OCI-LY7 (cell line): Measurements from ENCODE around the gene BHLHE40.

Source experiments
- CTCF ChIP-seq: fragments of 200-600 bp; sonication (generic); conservative IDR thresholded peaks from 2 replicates; pipeline ENCODE4 v1.5.1; 2014; ENCODE audit warnings: mild to moderate bottlenecking, antibody characterized with exemption, low read length, moderate library complexity, mixed read lengths
- EZH2phosphoT487 ChIP-seq: fragments of 200-600 bp; sonication (generic); IDR thresholded peaks from 2 replicates; pipeline ENCODE4 v1.6.1; 2018; ENCODE audit warnings: low read depth, borderline replicate concordance, mild to moderate bottlenecking, mixed run types, antibody characterized with exemption, low read length, moderate library complexity, mixed read lengths

GRCh38 chr3:5021116-5022092 is 42.2 kb downstream of the BHLHE40 start:
- TF ChIP-seq CTCF (no peak), EZH2phosphoT487 (no peak)
